GM12801 (cell line): ENCODE results near the gene NOC2L.

ENCODE experiments used
- TF ChIP-seq, protein P1 (sequence below): IDR thresholded peaks from one replicate; pipeline ENCODE4 v1.5.1; 2011; ENCODE audit warnings: control low read depth; ENCODE audit not compliant: insufficient read length; ENCODE audit errors: extremely low read depth

Gene NOC2L

DNA sequence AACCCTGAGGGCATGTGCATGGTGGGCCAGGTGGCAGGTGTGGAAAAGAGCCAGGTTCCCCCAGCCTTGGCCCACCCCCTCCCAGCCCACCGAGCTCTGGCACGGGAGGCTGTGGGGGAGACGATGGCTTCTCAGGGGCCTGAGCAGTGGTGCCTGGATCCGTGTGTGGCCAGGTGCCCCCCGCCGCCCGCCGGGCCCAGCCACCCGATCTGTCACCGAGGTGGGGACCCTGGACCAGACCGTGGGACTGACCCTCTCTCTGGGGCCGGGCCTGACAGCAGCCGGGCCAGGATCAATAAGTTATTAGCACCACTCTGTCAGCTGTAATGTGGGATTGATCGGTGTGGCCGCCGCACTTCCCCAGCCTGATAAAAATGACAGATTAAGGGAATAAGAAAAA, 21.5 kb downstream of the NOC2L start:
- TF ChIP-seq, protein P1, sequence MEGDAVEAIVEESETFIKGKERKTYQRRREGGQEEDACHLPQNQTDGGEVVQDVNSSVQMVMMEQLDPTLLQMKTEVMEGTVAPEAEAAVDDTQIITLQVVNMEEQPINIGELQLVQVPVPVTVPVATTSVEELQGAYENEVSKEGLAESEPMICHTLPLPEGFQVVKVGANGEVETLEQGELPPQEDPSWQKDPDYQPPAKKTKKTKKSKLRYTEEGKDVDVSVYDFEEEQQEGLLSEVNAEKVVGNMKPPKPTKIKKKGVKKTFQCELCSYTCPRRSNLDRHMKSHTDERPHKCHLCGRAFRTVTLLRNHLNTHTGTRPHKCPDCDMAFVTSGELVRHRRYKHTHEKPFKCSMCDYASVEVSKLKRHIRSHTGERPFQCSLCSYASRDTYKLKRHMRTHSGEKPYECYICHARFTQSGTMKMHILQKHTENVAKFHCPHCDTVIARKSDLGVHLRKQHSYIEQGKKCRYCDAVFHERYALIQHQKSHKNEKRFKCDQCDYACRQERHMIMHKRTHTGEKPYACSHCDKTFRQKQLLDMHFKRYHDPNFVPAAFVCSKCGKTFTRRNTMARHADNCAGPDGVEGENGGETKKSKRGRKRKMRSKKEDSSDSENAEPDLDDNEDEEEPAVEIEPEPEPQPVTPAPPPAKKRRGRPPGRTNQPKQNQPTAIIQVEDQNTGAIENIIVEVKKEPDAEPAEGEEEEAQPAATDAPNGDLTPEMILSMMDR: no peak

DNA sequence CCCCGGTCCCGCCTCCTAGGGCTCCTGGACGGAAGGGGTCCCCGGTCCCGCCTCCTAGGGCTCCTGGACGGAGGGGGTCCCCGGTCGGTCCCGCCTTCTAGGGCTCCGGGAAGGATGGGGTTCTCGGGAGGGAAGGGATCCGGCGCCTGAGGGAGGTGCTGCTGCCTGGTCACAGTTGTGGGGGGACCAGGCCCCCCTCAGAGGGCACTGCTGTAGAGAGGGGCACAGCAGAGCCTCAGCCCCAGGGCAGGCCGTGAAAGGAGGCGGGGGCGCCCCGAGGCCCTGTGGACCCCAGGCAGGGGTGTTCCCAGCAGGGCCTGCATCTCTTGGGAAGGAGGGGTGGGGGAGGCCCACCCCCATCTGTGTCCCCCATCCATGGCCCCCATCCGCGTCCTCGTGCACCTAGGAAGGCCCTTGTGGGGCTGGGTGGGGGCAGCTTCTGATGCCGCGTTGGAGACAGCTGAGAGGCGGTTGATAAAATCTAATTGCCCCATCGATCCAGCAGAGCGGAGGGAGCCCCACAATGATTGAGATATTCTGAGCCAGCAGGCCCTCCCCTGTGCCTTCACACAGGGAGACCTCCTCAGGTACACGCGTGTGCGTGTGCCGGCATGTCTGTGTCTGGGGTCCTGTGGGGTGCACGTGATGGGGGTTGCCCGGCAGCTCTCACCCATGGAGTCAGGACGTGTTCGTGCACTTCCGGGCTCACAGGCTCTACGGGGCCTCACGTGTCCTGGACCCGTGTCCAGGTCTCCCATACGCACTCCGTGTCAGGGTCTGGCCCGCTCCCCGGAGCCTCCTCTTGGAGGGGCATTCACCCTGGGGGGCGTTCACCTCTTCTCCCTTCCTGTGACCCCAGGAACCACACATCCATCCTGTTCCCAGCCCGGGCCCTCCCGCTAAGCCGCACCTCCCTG, 22.4 kb downstream of the NOC2L start:
- TF ChIP-seq, protein P1: no peak

DNA sequence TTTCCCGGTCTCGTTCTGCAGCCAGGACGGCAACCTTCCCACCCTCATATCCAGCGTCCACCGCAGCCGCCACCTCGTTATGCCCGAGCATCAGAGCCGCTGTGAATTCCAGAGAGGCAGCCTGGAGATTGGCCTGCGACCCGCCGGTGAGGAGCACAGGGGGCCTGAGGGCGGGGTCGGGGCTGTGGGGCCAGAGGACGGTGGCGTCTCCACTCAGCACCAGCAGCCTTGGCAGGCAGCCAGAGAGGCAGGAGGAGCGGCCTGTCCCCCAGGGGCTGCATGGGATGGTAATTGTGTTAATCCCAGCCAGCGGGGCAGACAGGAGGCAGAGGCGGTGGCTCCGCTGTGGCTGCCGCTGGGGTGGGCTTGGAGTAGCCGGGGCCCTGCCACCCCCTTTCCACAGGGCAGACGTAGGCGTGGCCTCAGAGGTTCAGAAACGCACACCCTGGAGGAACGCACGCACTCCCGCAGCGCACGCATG, 23.3 kb downstream of the NOC2L start:
- TF ChIP-seq, protein P1: no peak

DNA sequence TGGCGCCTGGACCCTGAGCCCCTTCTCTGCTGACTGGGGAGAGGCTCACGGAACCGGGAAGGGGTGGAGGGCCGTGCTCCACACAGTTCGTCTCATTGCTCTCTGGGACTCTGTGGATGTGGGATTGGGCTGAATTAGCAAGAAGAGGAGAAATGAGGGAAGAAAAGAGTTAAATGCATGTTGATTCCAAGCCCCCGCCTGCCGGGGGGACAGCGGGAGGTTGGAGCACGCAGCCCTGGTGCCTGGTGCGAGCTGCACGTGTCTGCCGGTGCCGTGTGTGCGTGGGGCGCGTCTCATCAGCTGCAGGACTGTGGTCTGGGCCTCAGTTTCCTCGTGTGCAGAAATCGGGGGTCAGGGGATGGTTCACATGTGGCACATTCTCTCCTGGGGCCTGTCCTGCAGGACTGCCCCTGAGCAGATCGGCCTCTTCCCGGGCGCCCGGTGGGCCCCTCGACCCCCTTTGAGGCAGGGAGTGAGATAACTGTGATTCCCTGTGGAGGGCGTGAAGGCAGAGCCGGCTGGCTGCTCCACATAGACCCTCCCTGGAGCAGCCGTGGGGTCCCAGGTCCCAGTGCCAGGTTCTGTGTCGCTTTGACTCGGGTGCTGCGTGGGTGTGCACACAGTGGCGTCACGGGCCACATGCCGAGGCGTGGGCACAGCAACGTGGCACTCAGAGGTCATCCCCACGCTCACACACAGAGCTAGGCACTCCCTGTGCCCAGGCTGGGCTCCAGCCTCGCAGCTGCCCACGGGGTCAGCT, 23.9 kb downstream of the NOC2L start:
- TF ChIP-seq, protein P1: no peak

DNA sequence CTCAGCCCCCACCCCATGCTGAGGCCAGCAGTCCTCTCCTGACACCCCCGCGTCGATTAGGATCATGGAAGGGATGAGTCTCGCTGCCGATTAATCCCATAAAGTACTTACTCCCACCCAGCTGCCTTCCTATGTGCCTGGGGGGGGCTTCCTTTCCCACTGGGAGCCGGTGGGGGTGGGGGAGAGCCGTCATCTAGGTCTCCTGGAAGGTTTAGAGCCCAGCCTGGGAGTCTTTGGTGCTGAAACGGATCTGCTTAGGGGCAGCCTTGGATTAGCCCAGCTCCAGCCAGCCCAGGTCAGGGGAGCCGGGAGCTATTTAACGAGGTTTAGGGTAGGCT, 25.5 kb downstream of the NOC2L start:
- TF ChIP-seq, protein P1: no peak

DNA sequence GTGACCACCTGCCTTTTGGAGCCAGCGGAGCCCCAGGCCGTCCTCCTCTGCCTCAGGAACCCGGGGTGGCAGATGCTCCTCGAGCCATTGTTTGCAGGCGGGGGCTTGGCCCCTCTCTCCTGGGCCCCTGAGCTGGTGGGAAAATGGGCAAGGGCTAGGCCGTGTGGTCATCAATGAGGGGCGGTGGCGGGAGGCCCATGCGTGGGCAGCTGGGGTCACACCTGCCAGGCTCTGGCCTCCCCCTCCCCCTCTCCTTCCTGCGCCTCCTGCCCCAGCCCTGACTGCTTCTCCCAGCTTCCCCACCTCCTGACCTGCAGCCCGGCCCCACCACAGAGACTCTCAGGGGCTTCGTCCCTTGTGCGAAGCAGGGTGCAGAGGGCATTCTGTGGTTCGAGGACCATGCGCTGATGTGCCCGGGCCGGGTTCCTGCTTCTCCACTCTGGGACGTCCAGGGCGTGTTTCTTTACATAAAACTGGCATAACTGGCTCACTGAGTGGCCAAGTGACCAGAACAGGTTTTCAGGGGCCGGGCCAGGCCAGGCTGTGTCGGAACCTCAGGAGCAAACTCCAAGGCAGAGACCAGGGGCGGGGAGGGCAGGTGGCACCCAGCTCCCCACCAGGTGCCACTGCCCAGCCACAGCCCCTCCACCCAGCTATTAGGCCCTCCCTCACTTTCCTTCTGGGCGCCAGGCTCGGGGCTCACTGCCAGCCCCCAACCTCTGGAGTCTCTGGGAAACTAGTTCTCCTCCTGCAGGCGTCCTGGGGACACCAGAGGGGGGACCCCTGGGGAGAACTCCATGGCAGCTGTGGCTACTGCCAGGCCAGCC, 26.1 kb downstream of the NOC2L start:
- TF ChIP-seq, protein P1: no peak

DNA sequence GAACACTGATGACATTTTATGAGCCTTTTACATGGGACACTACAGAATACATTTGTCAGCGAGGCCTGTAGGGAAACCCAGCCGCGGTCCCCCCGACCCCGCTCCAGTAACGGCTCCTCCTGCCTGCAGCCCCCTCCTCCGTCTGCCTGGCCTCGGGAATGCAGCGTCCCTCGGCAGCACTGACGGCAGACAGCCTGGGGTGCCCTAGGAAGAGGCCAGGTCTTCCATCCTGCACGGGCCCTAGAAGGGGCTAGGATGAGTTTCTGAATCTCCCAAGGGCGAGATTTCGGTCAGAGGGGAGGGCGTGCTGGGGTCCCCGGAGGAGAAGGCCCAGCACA, 26.9 kb downstream of the NOC2L start:
- TF ChIP-seq, protein P1: no peak
